K562 (cell line): ENCODE data around the gene MTOR.

Experiments used
- GABPB1 ChIP-seq: sonication (generic); formaldehyde crosslinking; IDR thresholded peaks from 2 replicates; pipeline ENCODE4 v1.8.0; 2022; ENCODE audit warnings: mild to moderate bottlenecking, missing genetic modification reagents
- NR1H2 ChIP-seq: sonication (generic); formaldehyde crosslinking; IDR thresholded peaks from 2 replicates; pipeline ENCODE4 v1.4.0; 2020; ENCODE audit warnings: mild to moderate bottlenecking, missing genetic modification reagents
- PTRF ChIP-seq: fragments of 450-650 bp; IDR thresholded peaks from 2 replicates; pipeline ENCODE4 v1.6.1; 2016; ENCODE audit warnings: mild to moderate bottlenecking, missing genetic modification characterization, missing compliant biosample characterization
- ZBTB33 ChIP-seq: sonication (generic); formaldehyde crosslinking; IDR thresholded peaks from 2 replicates; pipeline ENCODE4 v1.8.1; 2023; ENCODE audit warnings: mild to moderate bottlenecking, missing genetic modification reagents
- ZNF444 ChIP-seq: fragments of 250-450 bp; sonication (Bioruptor Pico); IDR thresholded peaks from 2 replicates; pipeline ENCODE4 v1.4.0; 2020; ENCODE audit warnings: mild to moderate bottlenecking, moderate library complexity

GRCh38 chr1:11284784-11285183, 22.4 kb upstream of the MTOR start:
- no peak for TF ChIP-seq GABPB1 (CRISPR knock-in tag)
- no peak for TF ChIP-seq PTRF (tag)
- TF ChIP-seq ZNF444 (CRISPR knock-in tag) = no peak
- no peak for TF ChIP-seq NR1H2 (CRISPR knock-in tag)
- no peak for TF ChIP-seq ZBTB33 (CRISPR knock-in tag)
